H9 (cell line): ENCODE measurements around the gene CGB8. TPM values are rescaled to one million over a fixed set of nuclear protein-coding genes. Genes with fewer than 3 reads are reported as not detected.

Source experiments
- DNase-seq: peaks from one replicate; pipeline ENCODE4 v3.0.0-alpha.2; 2017
- H2AFZ ChIP-seq: one replicate; pipeline ENCODE4 v1.6.1; 2013; ENCODE audit warnings: mild to moderate bottlenecking, low read length, control low read depth, moderate library complexity
- H2AK5ac ChIP-seq: 2 replicates; pipeline ENCODE4 v1.6.1; 2013; ENCODE audit warnings: low read length, control low read depth, mixed read lengths; ENCODE audit not compliant: insufficient read length
- H2BK120ac ChIP-seq: one replicate; pipeline ENCODE4 v1.6.1; 2013; ENCODE audit warnings: low read depth, mild to moderate bottlenecking, low read length, control low read depth, inconsistent platforms; ENCODE audit not compliant: poor library complexity, severe bottlenecking
- H2BK12ac ChIP-seq: 2 replicates; pipeline ENCODE4 v1.6.1; 2013; ENCODE audit warnings: low read length, control low read depth, mixed read lengths, low read depth; ENCODE audit not compliant: insufficient read length
- H2BK15ac ChIP-seq: 2 replicates; pipeline ENCODE4 v1.6.1; 2013; ENCODE audit warnings: low read depth, low read length, control low read depth
- H2BK20ac ChIP-seq: one replicate; pipeline ENCODE4 v1.6.1; 2013; ENCODE audit warnings: low read depth, mild to moderate bottlenecking, low read length, control low read depth, inconsistent platforms; ENCODE audit not compliant: poor library complexity, severe bottlenecking
- H2BK5ac ChIP-seq: 2 replicates; pipeline ENCODE4 v1.6.1; 2013; ENCODE audit warnings: low read length, control low read depth, mixed read lengths; ENCODE audit not compliant: insufficient read length
- H3K14ac ChIP-seq: 2 replicates; pipeline ENCODE4 v1.6.1; 2013; ENCODE audit warnings: low read length, control low read depth; ENCODE audit not compliant: insufficient read depth
- H3K18ac ChIP-seq: 2 replicates; pipeline ENCODE4 v1.6.1; 2013; ENCODE audit warnings: low read depth, mild to moderate bottlenecking, mixed read lengths, low read length, control low read depth; ENCODE audit not compliant: insufficient read length
- H3K23ac ChIP-seq: 2 replicates; pipeline ENCODE4 v1.6.1; 2013; ENCODE audit warnings: low read length, control low read depth, mixed read lengths, low read depth; ENCODE audit not compliant: insufficient read length
- H3K23me2 ChIP-seq: 2 replicates; pipeline ENCODE4 v1.6.1; 2013; ENCODE audit warnings: low read depth, mild to moderate bottlenecking, mixed read lengths, low read length, control low read depth; ENCODE audit not compliant: insufficient read length, poor library complexity, severe bottlenecking
- H3K27ac ChIP-seq: 2 replicates; pipeline ENCODE4 v1.5.1; 2013; ENCODE audit warnings: low read length, control low read depth, mixed read lengths, low read depth; ENCODE audit not compliant: insufficient read length
- H3K27me3 ChIP-seq: 2 replicates; pipeline ENCODE4 v1.6.1; 2013; ENCODE audit warnings: low read length, control low read depth, inconsistent platforms; ENCODE audit not compliant: insufficient read depth
- H3K4ac ChIP-seq: 2 replicates; pipeline ENCODE4 v1.6.1; 2013; ENCODE audit warnings: low read depth, mild to moderate bottlenecking, control low read depth, inconsistent platforms, low read length, moderate library complexity
- H3K4me1 ChIP-seq: 2 replicates; pipeline ENCODE4 v1.6.1; 2013; ENCODE audit warnings: low read length, control low read depth, inconsistent platforms; ENCODE audit not compliant: insufficient read depth
- H3K4me2 ChIP-seq: 2 replicates; pipeline ENCODE4 v1.6.1; 2013; ENCODE audit warnings: low read length, control low read depth, mixed read lengths; ENCODE audit not compliant: insufficient read length, insufficient read depth
- H3K56ac ChIP-seq: 2 replicates; pipeline ENCODE4 v1.6.1; 2013; ENCODE audit warnings: low read depth, mild to moderate bottlenecking, mixed read lengths, low read length, control low read depth; ENCODE audit not compliant: insufficient read length
- H3K79me1 ChIP-seq: 2 replicates; pipeline ENCODE4 v1.6.1; 2013; ENCODE audit warnings: low read depth, mild to moderate bottlenecking, moderate library complexity, low read length, control low read depth, inconsistent platforms; ENCODE audit not compliant: insufficient read depth, poor library complexity, severe bottlenecking
- H3K79me2 ChIP-seq: 2 replicates; pipeline ENCODE4 v1.6.1; 2013; ENCODE audit warnings: low read length, control low read depth, inconsistent platforms; ENCODE audit not compliant: insufficient read depth
- H3K9ac ChIP-seq: 2 replicates; pipeline ENCODE4 v1.6.1; 2013; ENCODE audit warnings: low read length, control low read depth, mixed read lengths; ENCODE audit not compliant: insufficient read length; ENCODE audit errors: extremely low read depth
- H3K9me3 ChIP-seq: one replicate; pipeline ENCODE4 v1.6.1; 2013; ENCODE audit warnings: low read depth, low read length, inconsistent platforms; ENCODE audit not compliant: control insufficient read depth
- H3T11ph ChIP-seq: one replicate; pipeline ENCODE4 v1.6.1; 2013; ENCODE audit warnings: mild to moderate bottlenecking, low read length, control low read depth, inconsistent platforms
- H4K20me1 ChIP-seq: one replicate; pipeline ENCODE4 v1.6.1; 2013; ENCODE audit not compliant: control insufficient read depth, insufficient read length, insufficient read depth
- H4K5ac ChIP-seq: 2 replicates; pipeline ENCODE4 v1.6.1; 2013; ENCODE audit warnings: low read depth, mild to moderate bottlenecking, mixed read lengths, low read length, control low read depth; ENCODE audit not compliant: insufficient read length
- H4K8ac ChIP-seq: replicated peaks from 2 replicates; pipeline ENCODE4 v1.6.1; 2013; ENCODE audit warnings: low read length, control low read depth, mixed read lengths, low read depth; ENCODE audit not compliant: insufficient read length
- H4K91ac ChIP-seq: 2 replicates; pipeline ENCODE4 v1.6.1; 2013; ENCODE audit warnings: low read depth, mild to moderate bottlenecking, moderate library complexity, mixed read lengths, low read length, control low read depth; ENCODE audit not compliant: insufficient read length
- H3K27ac Mint-ChIP-seq, 3 experiments: 2 replicates in 2 of 3; 3 replicates in 1 of 3; pipeline ENCODE4 v1.8.0; 2020 to 2021; ENCODE audit warnings: mixed read lengths in 3 of 3, mild to moderate bottlenecking in 1 of 3, moderate library complexity in 1 of 3
- H3K27me3 Mint-ChIP-seq: 2 replicates; pipeline ENCODE4 v1.8.0; 2021; ENCODE audit warnings: low read depth, mild to moderate bottlenecking, moderate library complexity, mixed read lengths
- H3K36me3 Mint-ChIP-seq, 3 experiments: 2 replicates in 2 of 3; 3 replicates in 1 of 3; pipeline ENCODE4 v1.8.0; 2020 to 2021; ENCODE audit warnings: low read depth in 3 of 3, mixed read lengths in 3 of 3; ENCODE audit not compliant: insufficient read depth in 1 of 3
- H3K4me1 Mint-ChIP-seq, 2 experiments: 2 replicates each; pipeline ENCODE4 v1.8.0; 2020; ENCODE audit warnings: mixed read lengths in 2 of 2
- H3K4me3 Mint-ChIP-seq, 2 experiments: 2 replicates in 1 of 2; 3 replicates in 1 of 2; pipeline ENCODE4 v1.8.0; 2020 to 2021; ENCODE audit warnings: mild to moderate bottlenecking in 2 of 2, mixed read lengths in 2 of 2, moderate library complexity in 1 of 2
- H3K9me3 Mint-ChIP-seq, 2 experiments: 2 replicates in 1 of 2; 3 replicates in 1 of 2; pipeline ENCODE4 v1.8.0; 2020; ENCODE audit warnings: mild to moderate bottlenecking in 2 of 2, mixed read lengths in 2 of 2, moderate library complexity in 1 of 2
- CTCF ChIP-seq: fragments of 200-600 bp; sonication (generic); conservative IDR thresholded peaks from 3 replicates; pipeline ENCODE4 v1.8.0; 2021; ENCODE audit warnings: antibody characterized with exemption, mild to moderate bottlenecking
- WGBS: extraction: QIAGEN DNeasy Blood & Tissue Kit; methylation state at CpG from one replicate; pipeline ENCODE4 v1.1.7; 2013; ENCODE audit warnings: missing lambda C conversion rate, low lambda C conversion rate, mixed read lengths; ENCODE audit not compliant: insufficient read length; ENCODE audit errors: extremely low coverage; 5-methylcytosine and 5-hydroxymethylcytosine counted together
- total RNA-seq: library from RNA; stranded (reverse); gene quantifications from 2 replicates; pipeline ENCODE4 v1.2.1, GENCODE V29; 2021

The CGB8 gene
- total RNA-seq, 1 experiment from 2014 or later, result not detected

- H3K4me1 Mint-ChIP-seq, result peaks cover 15 to 33% of the 10 kb centered on the region in 2 experiments
- peaks cover 0 to 1% of the 10 kb centered on the region in 2 experiments; a peak in 1 of 5 replicates for H3K9me3 Mint-ChIP-seq
Measured at GRCh38 chr19:49016067-49016839, 32.7 kb downstream of the CGB8 start.

More at GRCh38 chr19:49016067-49016839, 32.7 kb downstream of the CGB8 start:
- H3K79me2 ChIP-seq, result no peaks in the 10 kb centered on the region
- H3K18ac ChIP-seq, result no peak overlapping the region
- no peaks in the 10 kb centered on the region for H3K79me1 ChIP-seq
- H2BK5ac ChIP-seq, result no peak overlapping the region
- no peak overlapping the region for H2AK5ac ChIP-seq
- no peak overlapping the region for H2AFZ ChIP-seq
- no peak overlapping the region for H3K4me2 ChIP-seq
- H4K20me1 ChIP-seq, result no peaks in the 10 kb centered on the region
- H3K4ac ChIP-seq, result no peak overlapping the region
- no peak overlapping the region for H3T11ph ChIP-seq
- H3K36me3 Mint-ChIP-seq, result peaks cover 16 to 50% (median 48%) of the 10 kb centered on the region in 3 experiments; a peak in 6 of 7 replicates
- no peak overlapping the region; a peak in 1 of 5 replicates for H3K4me3 Mint-ChIP-seq
- H4K91ac ChIP-seq, result no peak overlapping the region
- H2BK120ac ChIP-seq, result no peak overlapping the region
- no peak overlapping the region for H3K27ac ChIP-seq
- no peak overlapping the region for H3K27ac Mint-ChIP-seq
- no peak overlapping the region for H3K56ac ChIP-seq
- H4K5ac ChIP-seq, result no peak overlapping the region
- no peak overlapping the region for H2BK15ac ChIP-seq
- no peak overlapping the region for H4K8ac ChIP-seq
- no peak overlapping the region for H3K14ac ChIP-seq
- H3K27me3 Mint-ChIP-seq, result peaks cover 25% of the 10 kb centered on the region
- H3K23ac ChIP-seq, result no peak overlapping the region
- no peaks in the 10 kb centered on the region; the same call in 1 of the 2 replicates for H3K27me3 ChIP-seq
- no peaks in the 10 kb centered on the region for H3K9me3 ChIP-seq
- H2BK12ac ChIP-seq, result no peak overlapping the region
- no CpG with 5 or more reads among the region's 29 CpGs for WGBS
- TF ChIP-seq CTCF, result no peak
- no peak overlapping the region for H2BK20ac ChIP-seq
- H3K9ac ChIP-seq, result no peak overlapping the region
- peaks cover 8% of the 10 kb centered on the region for H3K23me2 ChIP-seq
- H3K4me1 ChIP-seq, result peaks cover 4% of the 10 kb centered on the region; the same call in 1 of the 2 replicates
- no peak for DNase-seq
